GM18873 (cell line): ENCODE results near the gene SNRPF.
A peak's percentile ranks its signal among the peaks of the same experiment; 100 is the strongest.
"Not testable (repeated sequence)": the region's sequence is repeated elsewhere in the genome, so short reads cannot be mapped to it uniquely, and the experiment has no call there.

Experiments used
- ATAC-seq: cut with Tn5 transposase; IDR thresholded peaks from one replicate; pipeline ENCODE4 v1.9.1; 2021; ENCODE audit warnings: mild to moderate bottlenecking, moderate library complexity, moderate number of reproducible peaks; ENCODE audit not compliant: unreplicated experiment, low FRiP score

Gene SNRPF

GRCh38 chr12:95858451-95859343 lies at the start of gene SNRPF:
TSS of gene SNRPF (plus strand) at chr12:95858952. CDS start at chr12:95859074, 122 bp downstream.
- peak; percentile 99 for ATAC-seq

- no peak for ATAC-seq
Observed at GRCh38 chr12:95809000-95809680, 49.6 kb upstream of the SNRPF start.

GRCh38 chr12:95810411-95810810 lies 48.3 kb upstream of the SNRPF start:
- ATAC-seq: no peak

GRCh38 chr12:95812155-95812554 lies 46.6 kb upstream of the SNRPF start:
- not testable (repeated sequence) for ATAC-seq

GRCh38 chr12:95815632-95816212 lies 43.0 kb upstream of the SNRPF start:
- ATAC-seq: no peak

- ATAC-seq: no peak
Observed at GRCh38 chr12:95820096-95820703, 38.6 kb upstream of the SNRPF start.

- no peak for ATAC-seq
Observed at GRCh38 chr12:95829395-95829794, 29.4 kb upstream of the SNRPF start.

GRCh38 chr12:95830335-95831089 lies 28.2 kb upstream of the SNRPF start:
- ATAC-seq: no peak

- no peak for ATAC-seq
Observed at GRCh38 chr12:95834572-95834971, 24.2 kb upstream of the SNRPF start.

GRCh38 chr12:95836185-95836609 lies 22.6 kb upstream of the SNRPF start:
- no peak for ATAC-seq

- no peak for ATAC-seq
Observed at GRCh38 chr12:95836630-95837239, 22.0 kb upstream of the SNRPF start.

- ATAC-seq: no peak
Observed at GRCh38 chr12:95837240-95838038, 21.3 kb upstream of the SNRPF start.

GRCh38 chr12:95838125-95838524 lies 20.6 kb upstream of the SNRPF start:
- ATAC-seq: no peak

- ATAC-seq: not testable (repeated sequence)
Observed at GRCh38 chr12:95842426-95842825, 16.3 kb upstream of the SNRPF start.

- no peak for ATAC-seq
Observed at GRCh38 chr12:95848575-95849388, 10.0 kb upstream of the SNRPF start.

GRCh38 chr12:95851606-95852005 lies 7.1 kb upstream of the SNRPF start:
- ATAC-seq: no peak

GRCh38 chr12:95852133-95852532 lies 6.6 kb upstream of the SNRPF start:
- ATAC-seq: no peak

GRCh38 chr12:95857156-95857555 lies 1.6 kb upstream of the SNRPF start:
- ATAC-seq: no peak
